ENCODE measurements around the gene MED25. TPM values are rescaled to one million over a fixed set of nuclear protein-coding genes. Genes with fewer than 3 reads are reported as not detected.
A peak's percentile ranks its signal among the peaks of the same experiment; 100 is the strongest.

Gene MED25
- total and polyA plus RNA-seq, 2 of the 8 experiments (the other 6 are each of a cell fraction or from before 2014, with no cell fraction given), result 21.6 to 71.4 TPM

GRCh38 chr19:49866933-49867782 is 49.1 kb downstream of the MED25 start, which contains the start of gene PNKP (continued):
- no peak for TF ChIP-seq ZNF274 (IDR thresholded peaks at IDR 0.05; ENCODE audit: borderline replicate concordance, extremely low read depth, low read length)
- TF ChIP-seq RNF2 (IDR thresholded peaks at IDR 0.05; ENCODE audit: borderline replicate concordance, low read depth, low read length, missing control alignments, poor library complexity, severe bottlenecking), result no peak
- 0 out of 2 replicates have a peak, but pooled peaks have one; percentile 26 for TF ChIP-seq SP1 (IDR thresholded peaks at IDR 0.05; ENCODE audit: low read depth, low read length)
- TF ChIP-seq KDM1A (IDR thresholded peaks at IDR 0.05; ENCODE audit: borderline replicate concordance, low read length), result no peak
- peak; percentile 89 for TF ChIP-seq PHF8 (conservative IDR thresholded peaks at IDR 0.05; ENCODE audit: low read depth, low read length)
- TF ChIP-seq TEAD4 (IDR thresholded peaks at IDR 0.05; ENCODE audit: low read depth, low read length), result no peak
- TF ChIP-seq HDAC2 (IDR thresholded peaks at IDR 0.05; ENCODE audit: borderline replicate concordance in 1 of 2, low read depth in 2 of 2, low read length in 2 of 2), result peak; percentile 82 to 96; a peak in 2 of 4 replicates
- peak; percentile 85 for TF ChIP-seq RBBP5 (IDR thresholded peaks at IDR 0.05; ENCODE audit: borderline replicate concordance, low read depth, low read length)
- TF ChIP-seq TBP (IDR thresholded peaks at IDR 0.05; ENCODE audit: low read depth, low read length), result peak; percentile 70; the same call in 1 of the 2 replicates
- no peak for TF ChIP-seq CBX8 (IDR thresholded peaks at IDR 0.05; ENCODE audit: borderline replicate concordance, low read depth, low read length)
- TF ChIP-seq CREB1 (IDR thresholded peaks at IDR 0.05), result peak; percentile 81
- TF ChIP-seq SUZ12 (IDR thresholded peaks at IDR 0.05; ENCODE audit: low read length), result peak; percentile 29; the same call in 1 of the 2 replicates
- TF ChIP-seq JUND (IDR thresholded peaks at IDR 0.05; ENCODE audit: low read length), result no peak
- TF ChIP-seq EZH2 (IDR thresholded peaks at IDR 0.05; ENCODE audit: low read depth, low read length, severe bottlenecking), result no peak
- peak; percentile 33; the same call in 1 of the 2 replicates for TF ChIP-seq SP4 (IDR thresholded peaks at IDR 0.05; ENCODE audit: low read length)
- peak; percentile 44 for TF ChIP-seq KDM4A (IDR thresholded peaks at IDR 0.05; ENCODE audit: low read depth, low read length, severe bottlenecking)
- TF ChIP-seq BRCA1 (IDR thresholded peaks at IDR 0.05; ENCODE audit: low read depth, low read length), result no peak
- TF ChIP-seq EP300 (IDR thresholded peaks at IDR 0.05; ENCODE audit: borderline replicate concordance in 1 of 2, low read depth in 2 of 2, low read length in 2 of 2), result no peak
- TF ChIP-seq SRF (IDR thresholded peaks at IDR 0.05; ENCODE audit: low read depth, low read length), result no peak
